HG02852 (cell line): ENCODE measurements around the gene ETFA.

Source experiments
- ATAC-seq: cut with Tn5 transposase; IDR thresholded peaks from one replicate; pipeline ENCODE4 v1.9.1; 2021; ENCODE audit warnings: mild to moderate bottlenecking, moderate library complexity; ENCODE audit not compliant: unreplicated experiment

The ETFA gene

GRCh38 chr15:76223521-76223920 is 87.7 kb downstream of the ETFA start:
- ATAC-seq: no peak

GRCh38 chr15:76222159-76222558 is 89.1 kb downstream of the ETFA start:
- ATAC-seq: no peak

- no peak for ATAC-seq
Observed at GRCh38 chr15:76221085-76221767, 90.0 kb downstream of the ETFA start.

- ATAC-seq: no peak
Observed at GRCh38 chr15:76217882-76218217, 93.4 kb downstream of the ETFA start.

GRCh38 chr15:76217029-76217881 is 94.0 kb downstream of the ETFA start:
- ATAC-seq: no peak

GRCh38 chr15:76215634-76216033 is 95.6 kb downstream of the ETFA start:
- ATAC-seq: no peak

GRCh38 chr15:76209942-76210341 is 101.3 kb downstream of the ETFA start:
- ATAC-seq: no peak

GRCh38 chr15:76209523-76209922 is 101.7 kb downstream of the ETFA start:
- ATAC-seq: no peak

- ATAC-seq: no peak
Observed at GRCh38 chr15:76208786-76209424, 102.4 kb downstream of the ETFA start.

- ATAC-seq: no peak
Observed at GRCh38 chr15:76208084-76208785, 103.0 kb downstream of the ETFA start.

- no peak for ATAC-seq
Observed at GRCh38 chr15:76206325-76206976, 104.8 kb downstream of the ETFA start.

- no peak for ATAC-seq
Observed at GRCh38 chr15:76204916-76205460, 106.3 kb downstream of the ETFA start.

- ATAC-seq: no peak
Observed at GRCh38 chr15:76204109-76204845, 107.0 kb downstream of the ETFA start.

- ATAC-seq: no peak
Observed at GRCh38 chr15:76203346-76204108, 107.7 kb downstream of the ETFA start.

GRCh38 chr15:76201536-76202255 is 109.6 kb downstream of the ETFA start:
- no peak for ATAC-seq

GRCh38 chr15:76200641-76201105 is 110.6 kb downstream of the ETFA start:
- ATAC-seq: no peak

GRCh38 chr15:76200083-76200465 is 111.2 kb downstream of the ETFA start:
- ATAC-seq: no peak
